HepG2 (cell line): Measurements from ENCODE around the gene FETUB. TPM values are rescaled to one million over a fixed set of nuclear protein-coding genes. Genes with fewer than 3 reads are reported as not detected.

Source experiments
- CCAR2 ChIP-seq: fragments of 200-400 bp; formaldehyde crosslinking; optimal IDR thresholded peaks from 2 replicates; pipeline ENCODE3; 2018; ENCODE audit warnings: low read depth, mild to moderate bottlenecking, low read length, moderate library complexity
- CREM ChIP-seq, 2 experiments: sonication (generic) in 1 of 2; formaldehyde crosslinking in 1 of 2; IDR thresholded peaks; 2 replicates each; pipeline versions ENCODE4 v1.4.0 to v1.6.1; 2016 to 2020; ENCODE audit warnings: antibody characterized with exemption in 1 of 2, mild to moderate bottlenecking in 1 of 2, missing genetic modification reagents in 1 of 2
- JUND ChIP-seq: sonication (generic); formaldehyde crosslinking; IDR thresholded peaks from 2 replicates; pipeline ENCODE4 v1.8.0; 2022; ENCODE audit warnings: mild to moderate bottlenecking, missing genetic modification reagents
- MYNN ChIP-seq: sonication (generic); formaldehyde crosslinking; IDR thresholded peaks from 2 replicates; pipeline ENCODE4 v1.4.0; 2020; ENCODE audit warnings: mild to moderate bottlenecking, low read depth, missing genetic modification reagents
- PLRG1 ChIP-seq: fragments of 450-650 bp; conservative IDR thresholded peaks from 2 replicates; pipeline ENCODE4 v1.6.1; 2016
- SNAI1 ChIP-seq: sonication (generic); formaldehyde crosslinking; IDR thresholded peaks from 2 replicates; pipeline ENCODE4 v1.5.0; 2020; ENCODE audit warnings: mild to moderate bottlenecking, missing genetic modification reagents, borderline replicate concordance
- ZBTB8A ChIP-seq: sonication (generic); formaldehyde crosslinking; IDR thresholded peaks from 2 replicates; pipeline ENCODE4 v1.4.0; 2020; ENCODE audit warnings: mild to moderate bottlenecking, low read depth, missing genetic modification reagents, borderline replicate concordance
- ZKSCAN1 ChIP-seq: fragments of 150-350 bp; IDR thresholded peaks from 2 replicates; pipeline ENCODE4 v1.6.1; 2014; ENCODE audit warnings: low read length
- ZNF136 ChIP-seq: sonication (generic); formaldehyde crosslinking; IDR thresholded peaks from 2 replicates; pipeline ENCODE4 v1.8.1; 2022; ENCODE audit warnings: low read depth, mild to moderate bottlenecking, moderate library complexity, missing genetic modification reagents
- ZNF138 ChIP-seq: sonication (generic); formaldehyde crosslinking; IDR thresholded peaks from 2 replicates; pipeline ENCODE4 v1.5.0; 2020; ENCODE audit warnings: mild to moderate bottlenecking, low read depth, missing genetic modification reagents
- ZNF230 ChIP-seq: sonication (generic); formaldehyde crosslinking; IDR thresholded peaks from 2 replicates; pipeline ENCODE4 v1.4.0; 2020; ENCODE audit warnings: mild to moderate bottlenecking, missing genetic modification reagents
- polyA plus RNA-seq, 8 experiments: library from polyadenylated mRNA; depleted of rRNA in 3 of 8; stranded (reverse) in 7 of 8; unstranded in 1 of 8; fragments of >200 nt; fragmentation: Illumina TruSeq in 4 of 8; extraction: Trizol in 4 of 8; gene quantifications; 2 replicates each; pipeline versions ENCODE4 v1.2.1 to v1.2.3, GENCODE V29; 2011 to 2016; ENCODE audit warnings: low read depth in 4 of 8, missing spikeins in 1 of 8, mixed read lengths in 1 of 8; ENCODE audit not compliant: insufficient read depth in 1 of 8
- total RNA-seq, 5 experiments: library from RNA; depleted of rRNA; stranded (reverse); fragments of >200 nt; fragmentation: Illumina TruSeq; extraction: Trizol; gene quantifications; 2 replicates each; pipeline ENCODE4 v1.2.3, GENCODE V29; 2016; ENCODE audit warnings: low read depth in 1 of 5
- TF ChIP-seq, protein P1 (sequence below): sonication (generic); formaldehyde crosslinking; IDR thresholded peaks from 2 replicates; pipeline ENCODE4 v1.4.0; 2020; ENCODE audit warnings: missing genetic modification reagents
- TF ChIP-seq, protein P2 (sequence below): sonication (generic); formaldehyde crosslinking; IDR thresholded peaks from 2 replicates; pipeline ENCODE4 v1.5.0; 2020; ENCODE audit warnings: missing genetic modification reagents
- TF ChIP-seq, protein P3 (sequence below): IDR thresholded peaks from 2 replicates; pipeline ENCODE4 v1.6.1; 2016; ENCODE audit warnings: missing genetic modification reagents, missing compliant biosample characterization
- TF ChIP-seq, protein P4 (sequence below): sonication (generic); formaldehyde crosslinking; IDR thresholded peaks from 2 replicates; pipeline ENCODE4 v1.4.0; 2020; ENCODE audit warnings: missing genetic modification reagents, borderline replicate concordance
- TF ChIP-seq, protein P5 (sequence below): sonication (generic); formaldehyde crosslinking; IDR thresholded peaks from 2 replicates; pipeline ENCODE4 v1.8.1; 2022; ENCODE audit warnings: mild to moderate bottlenecking, missing genetic modification reagents
- TF ChIP-seq, protein P6 (sequence below): sonication (generic); formaldehyde crosslinking; IDR thresholded peaks from 2 replicates; pipeline ENCODE4 v1.4.0; 2020; ENCODE audit warnings: mild to moderate bottlenecking, missing genetic modification reagents, borderline replicate concordance
- TF ChIP-seq, protein P7 (sequence below): IDR thresholded peaks from 2 replicates; pipeline ENCODE4 v1.6.1; 2018; ENCODE audit warnings: missing genetic modification reagents

Gene FETUB
- total and polyA plus RNA-seq, 2 of the 13 experiments (the other 11 are each of a cell fraction or from before 2014, with no cell fraction given) = 2.1 to 4.4 TPM

DNA sequence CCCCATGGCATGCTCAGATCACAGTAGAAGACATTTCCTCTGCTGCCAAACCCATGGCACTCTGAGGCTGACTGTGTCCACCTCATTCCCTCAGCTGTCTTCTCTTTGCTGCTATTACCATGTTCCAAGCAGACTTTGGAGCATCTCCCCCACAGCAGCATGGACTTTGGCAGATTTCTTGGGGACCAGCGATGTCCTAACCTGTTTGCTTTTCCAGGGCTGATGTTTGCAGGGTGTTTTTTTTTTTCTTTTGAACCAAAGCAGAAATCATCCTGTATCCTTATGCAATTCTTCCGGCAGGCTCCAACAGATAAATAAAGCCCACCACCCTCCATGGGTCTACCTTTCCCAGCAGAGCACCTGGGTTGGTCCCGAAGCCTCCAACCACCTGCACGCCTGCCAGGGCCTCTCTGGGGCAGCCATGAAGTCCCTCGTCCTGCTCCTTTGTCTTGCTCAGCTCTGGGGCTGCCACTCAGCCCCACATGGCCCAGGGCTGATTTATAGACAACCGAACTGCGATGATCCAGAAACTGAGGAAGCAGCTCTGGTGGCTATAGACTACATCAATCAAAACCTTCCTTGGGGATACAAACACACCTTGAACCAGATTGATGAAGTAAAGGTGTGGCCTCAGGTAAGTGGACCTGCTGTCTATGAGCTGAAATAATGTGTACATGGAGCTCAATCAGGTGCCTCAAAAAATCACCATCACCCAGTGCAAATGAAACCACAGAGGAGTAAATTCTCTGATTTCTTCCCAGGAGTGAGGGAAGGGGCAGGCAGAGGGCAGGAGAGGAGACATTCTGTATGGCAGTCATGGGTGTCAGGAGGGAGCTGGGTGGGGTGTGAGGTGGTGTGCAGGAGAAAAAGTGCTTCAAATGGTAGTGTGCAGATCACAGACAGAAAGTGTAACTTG is 27.2 kb upstream of the FETUB start, which contains the start of gene AHSG (continued):
- TF ChIP-seq JUND (CRISPR knock-in tag) (peak; percentile 61), ZKSCAN1 (peak; percentile 37; the same call in 1 of the 2 replicates), CCAR2 (no peak), PLRG1 (no peak), CREM (IDR thresholded peaks at IDR 0.05) (peak; percentile 96), CREM (CRISPR knock-in tag; IDR thresholded peaks at IDR 0.05) (no peak), ZNF138 (CRISPR knock-in tag) (no peak), MYNN (no peak), SNAI1 (CRISPR knock-in tag) (no peak; the same call in 1 of the 2 replicates), ZNF136 (peak; percentile 80), ZNF230 (peak; percentile 87), ZBTB8A (CRISPR knock-in tag) (0 out of 2 replicates have a peak, but pooled peaks have one; percentile 21)
- TF ChIP-seq, protein P1, sequence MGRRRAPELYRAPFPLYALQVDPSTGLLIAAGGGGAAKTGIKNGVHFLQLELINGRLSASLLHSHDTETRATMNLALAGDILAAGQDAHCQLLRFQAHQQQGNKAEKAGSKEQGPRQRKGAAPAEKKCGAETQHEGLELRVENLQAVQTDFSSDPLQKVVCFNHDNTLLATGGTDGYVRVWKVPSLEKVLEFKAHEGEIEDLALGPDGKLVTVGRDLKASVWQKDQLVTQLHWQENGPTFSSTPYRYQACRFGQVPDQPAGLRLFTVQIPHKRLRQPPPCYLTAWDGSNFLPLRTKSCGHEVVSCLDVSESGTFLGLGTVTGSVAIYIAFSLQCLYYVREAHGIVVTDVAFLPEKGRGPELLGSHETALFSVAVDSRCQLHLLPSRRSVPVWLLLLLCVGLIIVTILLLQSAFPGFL (CRISPR knock-in tag) = no peak
- TF ChIP-seq, protein P2, sequence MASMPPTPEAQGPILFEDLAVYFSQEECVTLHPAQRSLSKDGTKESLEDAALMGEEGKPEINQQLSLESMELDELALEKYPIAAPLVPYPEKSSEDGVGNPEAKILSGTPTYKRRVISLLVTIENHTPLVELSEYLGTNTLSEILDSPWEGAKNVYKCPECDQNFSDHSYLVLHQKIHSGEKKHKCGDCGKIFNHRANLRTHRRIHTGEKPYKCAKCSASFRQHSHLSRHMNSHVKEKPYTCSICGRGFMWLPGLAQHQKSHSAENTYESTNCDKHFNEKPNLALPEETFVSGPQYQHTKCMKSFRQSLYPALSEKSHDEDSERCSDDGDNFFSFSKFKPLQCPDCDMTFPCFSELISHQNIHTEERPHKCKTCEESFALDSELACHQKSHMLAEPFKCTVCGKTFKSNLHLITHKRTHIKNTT (CRISPR knock-in tag) = no peak
- TF ChIP-seq, protein P3, sequence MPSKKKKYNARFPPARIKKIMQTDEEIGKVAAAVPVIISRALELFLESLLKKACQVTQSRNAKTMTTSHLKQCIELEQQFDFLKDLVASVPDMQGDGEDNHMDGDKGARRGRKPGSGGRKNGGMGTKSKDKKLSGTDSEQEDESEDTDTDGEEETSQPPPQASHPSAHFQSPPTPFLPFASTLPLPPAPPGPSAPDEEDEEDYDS (CRISPR knock-in tag) = peak; percentile 95
- TF ChIP-seq, protein P4, sequence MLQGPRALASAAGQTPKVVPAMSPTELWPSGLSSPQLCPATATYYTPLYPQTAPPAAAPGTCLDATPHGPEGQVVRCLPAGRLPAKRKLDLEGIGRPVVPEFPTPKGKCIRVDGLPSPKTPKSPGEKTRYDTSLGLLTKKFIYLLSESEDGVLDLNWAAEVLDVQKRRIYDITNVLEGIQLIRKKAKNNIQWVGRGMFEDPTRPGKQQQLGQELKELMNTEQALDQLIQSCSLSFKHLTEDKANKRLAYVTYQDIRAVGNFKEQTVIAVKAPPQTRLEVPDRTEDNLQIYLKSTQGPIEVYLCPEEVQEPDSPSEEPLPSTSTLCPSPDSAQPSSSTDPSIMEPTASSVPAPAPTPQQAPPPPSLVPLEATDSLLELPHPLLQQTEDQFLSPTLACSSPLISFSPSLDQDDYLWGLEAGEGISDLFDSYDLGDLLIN (CRISPR knock-in tag) = peak; percentile 65; the same call in 1 of the 2 replicates
- TF ChIP-seq, protein P5, sequence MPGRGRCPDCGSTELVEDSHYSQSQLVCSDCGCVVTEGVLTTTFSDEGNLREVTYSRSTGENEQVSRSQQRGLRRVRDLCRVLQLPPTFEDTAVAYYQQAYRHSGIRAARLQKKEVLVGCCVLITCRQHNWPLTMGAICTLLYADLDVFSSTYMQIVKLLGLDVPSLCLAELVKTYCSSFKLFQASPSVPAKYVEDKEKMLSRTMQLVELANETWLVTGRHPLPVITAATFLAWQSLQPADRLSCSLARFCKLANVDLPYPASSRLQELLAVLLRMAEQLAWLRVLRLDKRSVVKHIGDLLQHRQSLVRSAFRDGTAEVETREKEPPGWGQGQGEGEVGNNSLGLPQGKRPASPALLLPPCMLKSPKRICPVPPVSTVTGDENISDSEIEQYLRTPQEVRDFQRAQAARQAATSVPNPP = peak; percentile 85; the same call in 1 of the 2 replicates
- TF ChIP-seq, protein P6, sequence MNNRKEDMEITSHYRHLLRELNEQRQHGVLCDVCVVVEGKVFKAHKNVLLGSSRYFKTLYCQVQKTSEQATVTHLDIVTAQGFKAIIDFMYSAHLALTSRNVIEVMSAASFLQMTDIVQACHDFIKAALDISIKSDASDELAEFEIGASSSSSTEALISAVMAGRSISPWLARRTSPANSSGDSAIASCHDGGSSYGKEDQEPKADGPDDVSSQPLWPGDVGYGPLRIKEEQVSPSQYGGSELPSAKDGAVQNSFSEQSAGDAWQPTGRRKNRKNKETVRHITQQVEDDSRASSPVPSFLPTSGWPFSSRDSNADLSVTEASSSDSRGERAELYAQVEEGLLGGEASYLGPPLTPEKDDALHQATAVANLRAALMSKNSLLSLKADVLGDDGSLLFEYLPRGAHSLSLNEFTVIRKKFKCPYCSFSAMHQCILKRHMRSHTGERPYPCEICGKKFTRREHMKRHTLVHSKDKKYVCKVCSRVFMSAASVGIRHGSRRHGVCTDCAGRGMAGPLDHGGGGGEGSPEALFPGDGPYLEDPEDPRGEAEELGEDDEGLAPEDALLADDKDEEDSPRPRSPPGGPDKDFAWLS (CRISPR knock-in tag) = peak; percentile 92
- TF ChIP-seq, protein P7, sequence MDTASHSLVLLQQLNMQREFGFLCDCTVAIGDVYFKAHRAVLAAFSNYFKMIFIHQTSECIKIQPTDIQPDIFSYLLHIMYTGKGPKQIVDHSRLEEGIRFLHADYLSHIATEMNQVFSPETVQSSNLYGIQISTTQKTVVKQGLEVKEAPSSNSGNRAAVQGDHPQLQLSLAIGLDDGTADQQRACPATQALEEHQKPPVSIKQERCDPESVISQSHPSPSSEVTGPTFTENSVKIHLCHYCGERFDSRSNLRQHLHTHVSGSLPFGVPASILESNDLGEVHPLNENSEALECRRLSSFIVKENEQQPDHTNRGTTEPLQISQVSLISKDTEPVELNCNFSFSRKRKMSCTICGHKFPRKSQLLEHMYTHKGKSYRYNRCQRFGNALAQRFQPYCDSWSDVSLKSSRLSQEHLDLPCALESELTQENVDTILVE (CRISPR knock-in tag) = no peak; the same call in none of the 2 replicates
